Fibroblast of skin of scalp (primary cell): ENCODE results near the gene DNLZ.

ENCODE experiments used
- DNase-seq: peaks from one replicate; pipeline ENCODE4 v3.0.0-alpha.2; 2013

The DNLZ gene

DNA sequence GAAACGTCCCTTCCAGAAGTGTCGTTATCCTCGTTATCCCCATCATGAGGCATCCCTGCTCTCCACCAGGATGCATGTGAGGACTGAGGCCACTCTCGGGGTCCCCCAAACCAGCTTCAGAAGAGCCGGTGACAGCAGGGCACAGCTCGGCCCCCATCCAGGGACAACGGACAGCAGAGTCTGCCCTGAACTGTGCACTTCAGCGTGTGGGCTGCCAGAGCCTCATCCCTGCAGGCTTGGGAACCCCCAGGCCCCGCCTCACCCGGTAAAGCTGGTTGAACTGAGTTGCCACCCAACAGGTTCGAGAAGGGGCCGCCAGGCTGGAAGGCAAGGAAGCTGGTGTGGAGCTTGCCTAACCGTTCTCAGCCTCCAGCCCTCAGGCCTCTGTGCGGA is 10.6 kb upstream of the DNLZ start:
- no peak for DNase-seq

DNA sequence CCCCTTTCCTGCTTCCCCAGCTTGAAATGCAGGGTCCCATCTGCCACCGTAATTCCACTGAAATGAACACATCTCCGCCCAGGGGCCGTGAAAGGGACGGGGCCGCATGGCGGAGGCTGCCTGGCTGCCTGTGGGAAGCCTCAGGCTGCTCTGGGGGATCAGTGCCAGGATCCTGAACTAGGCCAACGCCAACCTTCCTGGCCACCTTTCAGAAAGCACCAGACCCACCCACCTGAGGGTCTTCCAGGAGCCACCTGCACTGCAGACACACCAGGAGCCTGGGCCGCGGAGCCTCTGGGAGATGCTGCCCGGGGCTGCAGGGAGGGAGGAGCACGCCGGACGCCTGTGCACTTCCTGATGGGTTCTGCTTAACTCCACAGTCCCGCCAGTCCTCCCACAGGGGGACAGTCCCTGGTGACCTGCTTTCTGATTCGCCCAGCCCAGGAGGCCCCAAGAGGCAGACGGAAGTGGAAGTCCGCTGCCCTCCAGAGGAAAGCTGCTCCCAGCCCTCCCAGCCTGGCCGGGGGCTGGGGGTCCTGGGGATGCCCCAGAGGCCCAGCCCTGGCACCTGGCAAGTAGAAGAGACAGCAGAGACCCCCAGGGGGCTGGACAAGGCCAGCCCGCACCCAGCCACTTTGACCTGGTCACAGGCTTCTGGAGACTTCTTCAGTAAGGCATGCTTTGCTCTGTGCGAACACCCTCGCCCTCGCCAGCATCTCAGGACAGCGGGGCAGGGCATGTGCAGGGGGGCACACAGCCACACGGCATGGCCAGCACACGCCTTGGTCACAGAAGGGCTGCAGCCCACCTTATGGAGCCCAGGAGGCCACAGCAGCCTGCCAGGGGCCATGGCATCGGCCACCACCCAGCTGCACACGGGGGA is 10.0 kb upstream of the DNLZ start, which contains the start of gene CARD9:
CARD9 (minus strand) TSS at position 370 of the 883 bp plus-strand sequence. CDS start 1,591 bp downstream, outside the sequence.
- no peak for DNase-seq

DNA sequence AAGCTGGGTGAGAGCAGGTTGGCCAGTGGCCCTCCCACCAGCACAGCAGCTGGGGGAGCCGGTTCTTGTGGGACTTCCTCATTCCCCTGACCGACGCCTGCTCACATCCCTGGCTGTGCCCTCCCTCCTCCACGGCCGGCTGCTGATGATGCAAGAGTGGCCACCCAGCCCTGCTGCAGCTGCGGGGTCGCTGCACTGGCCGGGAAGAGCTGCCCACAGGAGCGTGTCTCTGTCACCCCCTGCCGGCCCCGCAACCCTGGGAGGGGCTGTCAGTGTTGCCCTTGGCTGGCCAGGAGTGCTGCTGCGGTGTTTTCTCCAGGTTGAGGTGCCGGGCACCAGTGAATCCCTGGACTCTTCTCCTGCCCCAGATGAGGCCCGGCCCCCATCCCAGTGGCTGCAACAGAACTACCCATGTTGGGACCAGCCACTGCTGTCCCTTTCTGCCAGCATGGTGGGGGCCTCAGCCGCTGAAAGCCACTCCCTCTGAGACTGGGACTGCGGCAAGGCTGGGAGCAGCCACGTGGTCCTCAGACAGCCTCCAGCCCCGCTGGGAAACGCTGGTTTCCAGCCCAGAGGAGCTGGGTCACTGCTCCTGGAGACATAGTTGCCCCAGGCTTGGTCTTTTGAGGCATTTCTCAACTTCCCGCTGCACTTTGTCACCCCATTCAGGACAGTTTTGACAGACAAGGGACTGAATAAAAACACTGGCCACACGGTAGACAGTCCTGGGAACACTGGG is 9.2 kb upstream of the DNLZ start:
- DNase-seq, result peak; percentile 77

DNA sequence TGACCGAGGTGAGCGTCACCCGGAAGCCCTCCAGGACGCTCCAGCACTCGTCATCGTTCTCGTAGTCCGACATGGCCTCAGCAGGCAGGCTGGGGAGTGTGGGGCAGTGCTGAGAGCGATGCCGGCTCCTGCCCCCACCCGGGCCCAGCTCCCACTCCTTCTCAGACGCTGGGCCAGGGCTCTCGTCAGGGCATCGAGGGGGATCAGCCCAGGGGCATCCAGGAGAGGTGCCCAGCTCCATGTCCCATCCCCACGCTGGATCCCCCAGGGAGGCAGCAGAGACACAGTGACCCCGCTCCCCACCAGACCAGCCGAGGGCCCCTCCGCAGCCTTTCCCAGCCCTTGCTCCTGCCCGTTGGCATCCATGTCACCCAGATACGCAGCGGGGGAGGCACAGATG is 8.5 kb upstream of the DNLZ start:
- no peak for DNase-seq

DNA sequence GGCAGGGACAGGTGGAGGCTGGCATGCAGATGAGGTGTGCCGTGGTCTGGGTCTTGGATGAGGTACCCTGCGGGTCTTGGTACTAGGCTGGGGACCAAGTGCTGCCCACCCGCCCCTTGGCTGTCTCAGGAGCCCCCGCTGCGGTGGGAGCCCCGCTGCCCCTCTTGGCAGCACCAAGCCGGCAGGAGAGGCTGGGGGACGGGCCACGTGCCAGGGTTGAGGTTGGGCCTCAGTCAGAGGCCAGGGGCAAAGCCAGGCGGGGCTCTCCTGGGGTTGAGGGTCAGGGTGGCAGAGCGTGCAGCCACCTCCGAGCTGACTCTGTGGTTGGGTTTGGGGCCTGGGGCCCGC is 8.0 kb upstream of the DNLZ start:
- DNase-seq, result no peak

DNA sequence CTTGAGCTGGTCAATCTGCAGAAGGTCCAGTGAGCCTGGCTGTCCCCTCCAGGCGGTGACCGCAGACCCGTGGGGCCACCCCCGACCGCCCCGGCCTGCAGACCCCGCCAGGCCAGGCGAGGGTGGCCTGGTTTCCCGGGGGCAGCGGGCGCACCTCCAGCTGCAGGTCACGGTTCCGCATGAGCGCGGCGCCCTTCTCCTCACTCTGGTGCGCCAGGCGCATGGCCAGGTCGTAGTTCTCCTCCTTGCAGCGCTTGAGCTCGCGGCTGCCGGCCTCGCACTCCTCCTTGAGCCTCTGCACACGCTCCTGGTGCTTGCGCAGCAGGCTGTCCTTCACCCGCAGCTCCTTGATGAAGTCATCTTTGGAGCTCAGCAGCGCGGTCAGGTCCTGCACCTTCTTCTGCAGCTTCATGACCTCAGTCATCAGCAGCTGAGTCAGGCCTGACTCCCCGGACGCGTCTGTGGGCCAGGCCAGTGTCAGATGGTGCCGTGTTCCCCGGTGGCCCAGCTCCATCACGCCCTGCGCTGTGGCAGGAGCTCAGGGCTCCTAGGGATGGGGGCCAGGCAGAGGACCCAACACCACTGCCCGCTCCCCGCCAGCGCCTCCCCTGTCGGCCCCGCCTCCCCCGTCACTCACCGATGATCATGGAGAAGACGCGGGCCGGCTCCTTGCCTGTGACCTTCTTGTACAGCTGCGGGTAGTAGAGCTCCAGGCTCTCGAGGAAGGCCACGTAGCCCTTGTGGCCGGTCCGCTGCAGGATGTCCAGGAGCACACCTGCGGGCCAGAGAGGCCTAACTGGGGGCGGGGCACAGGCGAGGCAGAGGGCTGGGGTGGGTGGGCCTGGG is 7.4 kb upstream of the DNLZ start:
- no peak for DNase-seq

DNA sequence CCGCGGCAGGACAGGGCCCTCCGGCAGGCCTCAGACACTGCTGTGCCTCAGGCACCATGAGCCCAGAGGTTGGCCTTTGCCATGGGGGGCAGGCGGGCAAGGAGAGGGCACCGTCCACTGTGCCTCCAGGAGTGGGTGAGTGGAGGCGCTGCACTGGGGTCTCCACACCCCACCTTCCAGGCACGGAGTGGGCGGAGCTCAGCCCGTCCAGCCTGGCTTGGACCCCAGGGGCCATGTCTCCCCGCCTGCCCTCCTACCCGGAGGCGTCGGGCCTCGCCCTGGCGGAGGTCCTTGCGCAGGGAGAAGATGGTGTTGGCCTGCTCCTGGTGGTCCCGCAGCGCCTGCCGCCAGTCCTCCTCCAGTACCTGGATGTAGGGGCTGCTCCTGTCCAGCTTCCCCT is 6.5 kb upstream of the DNLZ start:
- no peak for DNase-seq

DNA sequence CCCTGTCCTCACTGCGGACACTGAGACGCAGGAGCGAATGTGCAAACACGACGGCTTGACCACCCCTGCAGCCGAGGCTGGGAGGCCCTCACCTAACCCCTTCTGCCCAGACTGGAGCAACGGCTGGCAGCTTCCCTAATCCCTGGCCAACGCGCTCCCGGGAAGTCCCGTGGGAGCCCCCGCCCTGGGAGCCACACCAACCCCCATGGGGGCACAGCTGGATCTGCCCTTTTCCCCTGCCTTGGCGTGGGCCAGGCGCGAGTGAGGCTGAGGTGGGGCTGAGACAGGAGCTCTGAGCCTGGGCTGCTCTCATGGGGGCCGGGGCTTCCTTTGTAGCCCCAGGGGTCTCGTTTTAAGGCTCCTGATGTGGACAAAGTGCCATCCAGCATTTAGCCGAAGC is 4.6 kb upstream of the DNLZ start:
- DNase-seq, result no peak

DNA sequence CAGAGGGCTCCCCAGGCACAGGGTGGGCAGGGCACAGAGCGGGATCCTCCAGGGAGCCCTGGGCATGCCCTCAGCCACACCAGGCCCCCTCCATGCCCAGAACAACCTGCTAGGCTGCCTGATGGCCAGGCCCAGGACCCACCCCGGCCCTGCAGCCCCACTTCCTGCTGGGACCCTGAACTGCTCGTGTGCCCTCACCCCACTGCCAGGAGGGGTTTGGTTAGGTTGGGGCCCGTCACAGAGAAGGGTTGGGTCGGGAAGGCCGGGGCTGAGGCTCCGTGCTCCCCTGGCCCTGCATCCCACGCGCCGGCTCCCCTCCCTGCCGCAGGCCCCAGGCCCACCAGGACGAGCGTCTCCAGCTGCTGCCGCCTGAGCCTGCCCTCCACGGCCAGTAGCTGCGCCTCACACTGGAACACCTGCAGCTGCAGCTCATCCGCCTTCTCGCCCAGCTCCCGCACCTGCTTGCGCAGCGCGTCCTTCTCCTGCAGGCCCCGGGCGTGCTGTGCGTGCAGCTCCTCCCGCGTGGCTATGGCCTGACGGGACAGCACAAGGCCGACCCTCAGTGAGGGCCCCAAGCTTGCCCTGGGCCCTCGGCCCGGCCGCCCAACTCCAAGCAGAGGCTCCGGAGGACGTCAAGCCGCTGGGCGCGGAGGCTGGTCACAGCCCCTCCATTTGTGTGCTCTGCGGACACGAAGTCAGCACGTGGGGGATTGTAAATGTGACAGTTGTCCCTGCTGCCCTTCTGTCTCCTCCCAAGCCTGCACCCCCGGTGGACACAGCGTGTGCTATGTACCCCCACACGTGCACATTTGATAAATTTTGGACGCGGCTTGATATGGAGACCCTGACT is 4.0 kb upstream of the DNLZ start:
- DNase-seq, result no peak

DNA sequence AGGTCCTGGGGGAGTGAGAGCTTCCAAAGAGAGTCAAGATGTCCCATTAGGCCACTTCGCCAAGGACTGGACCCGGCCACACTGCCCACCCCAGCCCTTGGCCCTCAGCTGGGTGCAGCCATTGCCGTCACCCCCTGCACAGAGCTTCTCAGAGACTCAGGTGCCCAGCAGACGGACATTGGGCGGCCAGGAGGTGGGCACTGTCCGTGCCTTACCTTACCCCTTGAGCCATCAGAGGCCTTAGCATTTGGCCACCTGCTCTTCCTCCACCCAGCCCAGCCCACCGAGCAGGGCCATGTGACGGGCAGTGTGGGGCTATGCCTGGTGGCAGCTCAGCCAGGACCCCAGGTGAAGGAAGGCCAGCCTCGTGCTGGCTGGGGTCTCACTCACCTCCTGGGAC is 3.3 kb upstream of the DNLZ start:
- DNase-seq, result no peak

DNA sequence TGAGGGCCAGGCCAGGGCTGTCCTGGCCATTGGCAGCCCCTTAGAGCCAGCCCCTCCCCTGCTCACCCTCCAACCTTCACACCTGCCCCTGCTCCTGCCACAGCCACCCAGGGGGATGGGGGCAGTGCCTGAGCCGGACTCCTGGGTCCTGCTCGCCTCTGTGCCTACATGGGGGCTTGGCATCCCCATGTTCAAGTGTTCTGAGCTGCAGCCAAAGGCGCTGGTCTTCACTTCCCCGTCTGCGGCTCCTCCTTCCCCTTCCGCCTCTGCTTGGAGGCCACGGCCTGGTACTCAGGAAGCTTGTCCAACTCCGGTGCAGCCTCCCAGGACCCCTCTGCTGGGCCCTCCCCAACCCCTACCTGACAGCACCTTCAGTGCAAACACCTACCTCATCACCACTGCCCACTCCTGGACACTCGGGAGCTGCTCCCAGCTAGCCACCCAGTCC is 2.3 kb upstream of the DNLZ start:
- no peak for DNase-seq

DNA sequence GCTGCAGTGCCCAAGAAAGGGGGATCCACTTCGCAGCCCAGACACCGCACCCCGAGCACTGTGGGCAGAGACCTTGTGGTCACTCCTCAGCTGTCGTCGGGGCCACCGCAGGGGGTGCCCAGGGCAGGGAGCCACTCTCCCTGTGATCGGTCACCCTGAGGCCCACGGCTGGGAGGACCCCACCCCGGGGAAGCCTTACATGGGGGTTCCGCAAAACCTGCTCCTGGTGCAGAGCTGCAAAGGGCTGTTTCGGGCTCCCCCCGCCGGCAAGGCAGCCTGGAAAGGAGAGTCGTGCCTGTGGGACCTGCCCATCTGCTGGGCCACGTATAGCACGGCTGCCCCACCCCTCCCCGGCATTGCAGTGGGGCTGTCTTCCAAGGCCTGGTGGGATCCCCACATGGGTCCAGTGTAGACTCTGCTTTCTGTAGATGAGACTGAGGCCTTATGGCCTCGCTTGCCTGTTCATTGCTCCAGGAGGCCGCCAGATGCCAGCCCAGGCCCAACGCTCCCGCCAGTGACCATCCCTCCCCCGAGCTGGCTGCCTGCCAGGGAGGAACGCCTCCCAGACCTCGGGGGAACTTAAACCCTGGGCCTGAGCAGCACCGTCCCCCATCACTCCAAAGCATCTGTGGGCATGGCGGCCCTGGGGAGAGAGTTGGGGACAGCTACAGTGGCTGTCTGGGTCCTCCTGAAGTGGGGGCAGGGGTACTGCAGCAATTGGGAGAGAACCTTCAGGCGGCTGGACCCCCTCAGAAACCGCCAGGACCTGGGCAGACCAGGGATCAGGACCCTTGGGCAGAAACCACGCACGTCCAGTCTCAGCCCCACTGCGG is 1.6 kb upstream of the DNLZ start:
- DNase-seq, result no peak

DNA sequence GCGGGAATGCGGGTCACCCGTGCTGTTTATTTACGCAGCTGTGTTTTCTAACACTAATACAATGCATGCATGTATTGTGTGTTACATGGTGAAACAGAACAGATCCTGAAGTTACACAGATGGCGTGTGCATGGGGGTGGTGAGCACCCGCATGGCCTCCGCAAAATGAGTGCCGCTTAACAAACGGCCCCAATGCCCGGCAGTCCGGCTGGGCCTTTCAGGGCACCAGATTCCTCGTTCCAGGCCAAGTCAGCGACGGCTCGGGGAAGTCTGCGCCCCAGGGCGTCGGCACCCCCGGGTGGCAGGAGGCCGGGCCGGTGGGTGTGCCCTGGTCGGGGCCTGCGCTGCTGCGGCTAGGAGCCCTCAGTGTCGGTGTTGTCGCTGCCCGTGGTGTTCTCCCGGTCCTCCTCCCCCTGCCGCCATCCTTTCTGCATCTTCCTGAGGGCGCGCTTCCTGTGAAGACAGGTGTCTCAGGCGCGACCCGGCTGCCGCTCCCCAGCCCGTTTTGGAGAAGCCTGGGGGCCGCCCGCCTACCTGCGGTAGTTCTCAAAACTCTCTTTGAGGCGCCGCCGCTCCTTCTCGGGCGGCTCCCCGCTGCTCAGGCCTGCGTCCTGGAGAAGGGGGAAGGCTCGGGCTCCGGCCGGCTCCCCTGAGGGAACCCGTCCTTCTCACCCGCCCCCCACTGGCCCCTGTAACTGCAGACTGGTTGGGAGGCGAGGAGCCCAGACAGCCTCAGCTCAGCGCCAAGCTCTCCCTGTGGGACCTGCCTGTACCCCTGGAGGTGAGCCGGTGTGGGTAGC is 605 bp upstream of the DNLZ start:
- no peak for DNase-seq

DNA sequence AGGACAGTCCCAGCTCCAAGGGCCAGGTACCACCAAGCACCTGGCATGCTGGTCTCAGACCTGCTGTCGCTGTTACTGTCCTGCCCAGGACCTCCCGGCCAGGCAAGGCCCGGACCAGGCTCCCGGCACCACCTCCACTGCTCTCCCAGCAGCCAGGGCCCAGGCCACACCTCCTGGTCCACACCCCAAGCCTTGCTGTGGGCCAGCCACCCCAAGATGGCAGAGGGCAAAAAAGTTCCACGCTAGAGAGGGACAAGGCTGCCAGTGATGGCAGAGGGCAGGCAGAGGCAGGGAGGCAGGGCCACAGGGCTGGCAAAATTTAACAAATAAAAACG is 1.1 kb downstream of the DNLZ start:
- DNase-seq, result no peak

DNA sequence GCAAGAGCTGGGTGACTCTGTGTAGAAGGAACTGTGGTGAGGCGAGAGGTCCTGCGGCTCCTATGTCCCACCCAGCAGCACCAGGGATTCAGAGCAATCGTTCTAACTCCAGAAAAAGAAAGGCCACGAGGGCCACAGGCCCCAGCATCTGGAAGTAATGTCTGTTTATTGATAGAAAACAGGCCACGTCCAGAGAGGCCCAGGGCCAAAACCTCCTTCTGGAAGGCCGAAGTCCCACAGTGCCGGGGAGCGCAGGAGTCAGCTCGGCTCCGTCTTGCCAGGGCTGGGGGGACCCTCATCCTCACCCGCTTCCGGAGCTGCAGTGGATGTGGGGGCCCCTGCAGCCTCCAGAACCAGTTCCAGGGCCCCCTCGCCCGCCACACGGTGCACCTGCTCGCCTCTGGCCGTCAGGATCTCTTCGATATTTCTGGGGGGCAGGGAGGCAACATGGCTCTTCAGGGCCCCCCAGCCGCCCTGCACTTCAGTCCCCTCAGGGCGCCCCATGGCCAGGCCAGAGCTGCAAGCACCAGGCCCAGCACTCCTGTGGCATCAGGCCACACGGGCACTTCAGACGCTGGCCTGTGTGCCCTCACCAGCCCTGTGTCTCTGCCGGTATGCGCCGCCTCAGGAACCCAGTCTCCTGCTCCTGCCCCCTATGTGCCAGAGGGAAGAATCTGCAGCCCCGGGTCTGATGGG is 1.6 kb downstream of the DNLZ start:
- no peak for DNase-seq

DNA sequence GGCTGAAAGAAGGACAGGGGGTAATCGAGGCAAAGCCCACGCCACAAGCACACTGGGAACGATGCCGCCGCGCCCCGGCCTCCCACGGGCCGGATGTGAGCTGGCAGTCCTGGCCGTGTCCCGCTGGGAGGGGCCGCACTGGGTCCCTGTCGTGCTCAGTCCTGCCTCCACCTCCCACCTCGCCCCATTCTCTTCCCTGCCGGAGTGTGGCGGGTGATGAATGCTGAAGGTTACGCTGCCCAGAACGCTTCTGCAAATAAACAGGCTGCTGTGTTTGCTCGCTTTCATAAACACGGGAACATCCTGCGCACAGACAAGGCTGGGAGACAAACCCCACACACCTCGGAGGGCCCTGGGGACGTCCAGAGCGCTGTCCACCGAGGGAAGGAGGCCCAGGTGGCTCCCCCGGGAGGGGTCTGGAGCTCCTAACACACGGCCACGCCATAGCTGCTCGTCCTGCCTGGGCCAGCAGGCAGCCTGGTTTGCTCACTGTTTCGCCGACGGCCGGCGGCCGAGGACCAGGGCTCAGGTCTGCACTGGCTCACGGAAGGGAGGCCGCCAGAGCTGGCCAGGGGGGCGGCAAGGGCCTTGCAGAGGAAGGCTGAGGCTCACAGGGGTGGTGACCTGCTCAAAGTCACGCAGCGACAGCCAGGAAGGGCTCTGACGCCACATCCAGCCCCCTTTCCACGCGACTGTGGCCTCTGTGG is 2.3 kb downstream of the DNLZ start:
- no peak for DNase-seq

DNA sequence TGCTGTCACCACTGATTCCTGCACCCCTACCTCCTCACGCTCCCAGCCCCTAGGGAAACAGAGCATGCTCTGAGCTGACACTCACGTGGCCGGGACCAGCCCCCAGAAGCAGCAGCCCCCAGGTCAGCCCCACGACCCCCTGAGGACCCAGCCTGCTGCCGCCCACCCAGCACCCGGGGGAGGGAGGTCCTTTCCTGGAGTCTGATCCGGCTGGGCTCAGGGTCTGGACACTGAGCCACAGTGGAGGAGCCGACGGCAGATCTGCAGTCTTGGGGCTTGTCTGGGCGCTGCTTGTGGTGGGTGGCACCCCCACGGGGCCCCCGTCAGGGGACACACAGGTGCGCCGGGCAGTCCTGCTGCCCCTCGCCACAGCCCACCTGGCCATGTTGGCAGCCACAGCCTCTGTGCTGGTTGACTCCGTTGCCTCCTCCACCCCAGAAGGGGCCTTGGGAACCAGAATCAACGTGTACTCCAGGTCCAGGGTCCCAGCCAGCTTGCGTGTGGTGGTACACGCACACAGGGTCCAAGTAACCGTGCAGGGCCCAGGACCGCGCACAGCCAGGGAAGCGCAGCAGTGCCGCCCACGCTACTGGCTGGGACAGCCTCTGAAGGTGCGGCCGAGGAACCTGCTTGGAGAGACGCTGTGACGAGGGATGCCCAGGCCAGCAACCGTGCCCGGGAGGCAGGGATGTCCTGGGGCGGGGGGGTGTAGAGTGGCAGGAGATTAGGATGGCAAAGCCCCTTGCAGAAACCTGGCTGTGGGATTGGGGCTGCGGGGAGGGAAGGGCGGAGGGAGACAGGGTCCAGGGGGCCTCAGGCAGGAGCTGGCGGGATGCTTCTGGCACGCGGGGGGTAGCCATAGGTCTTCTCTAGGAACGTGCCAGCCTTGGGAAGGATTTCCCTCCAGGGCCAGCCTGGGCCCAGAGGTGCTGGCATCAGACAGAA is 3.5 kb downstream of the DNLZ start:
- no peak for DNase-seq

DNA sequence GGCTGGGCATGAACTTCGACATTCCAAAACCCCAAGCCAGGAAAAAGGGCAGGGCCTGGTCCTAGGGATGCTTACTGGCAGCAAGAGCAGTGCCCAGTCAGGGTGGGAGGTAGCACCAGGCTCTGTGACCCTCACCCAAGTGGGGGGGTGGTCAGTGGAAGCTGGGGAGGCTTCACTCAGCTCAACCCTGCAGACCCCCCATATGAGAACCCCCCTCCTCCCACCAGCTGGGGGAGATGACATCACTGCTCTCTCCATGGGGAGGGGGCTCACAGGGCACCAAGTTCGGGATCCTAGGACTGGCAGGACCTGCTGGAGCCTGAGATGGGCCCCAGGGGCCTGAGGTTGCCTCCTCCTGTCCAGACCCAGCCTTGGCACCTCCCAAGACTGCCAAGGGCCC is 4.7 kb downstream of the DNLZ start:
- DNase-seq, result no peak
